GM19328 (cell line): ENCODE results near the gene FNDC3B.

Experiments used
- ATAC-seq: cut with Tn5 transposase; IDR thresholded peaks from one replicate; pipeline ENCODE4 v1.9.1; 2021; ENCODE audit warnings: mild to moderate bottlenecking, moderate library complexity; ENCODE audit not compliant: unreplicated experiment

The FNDC3B gene

DNA sequence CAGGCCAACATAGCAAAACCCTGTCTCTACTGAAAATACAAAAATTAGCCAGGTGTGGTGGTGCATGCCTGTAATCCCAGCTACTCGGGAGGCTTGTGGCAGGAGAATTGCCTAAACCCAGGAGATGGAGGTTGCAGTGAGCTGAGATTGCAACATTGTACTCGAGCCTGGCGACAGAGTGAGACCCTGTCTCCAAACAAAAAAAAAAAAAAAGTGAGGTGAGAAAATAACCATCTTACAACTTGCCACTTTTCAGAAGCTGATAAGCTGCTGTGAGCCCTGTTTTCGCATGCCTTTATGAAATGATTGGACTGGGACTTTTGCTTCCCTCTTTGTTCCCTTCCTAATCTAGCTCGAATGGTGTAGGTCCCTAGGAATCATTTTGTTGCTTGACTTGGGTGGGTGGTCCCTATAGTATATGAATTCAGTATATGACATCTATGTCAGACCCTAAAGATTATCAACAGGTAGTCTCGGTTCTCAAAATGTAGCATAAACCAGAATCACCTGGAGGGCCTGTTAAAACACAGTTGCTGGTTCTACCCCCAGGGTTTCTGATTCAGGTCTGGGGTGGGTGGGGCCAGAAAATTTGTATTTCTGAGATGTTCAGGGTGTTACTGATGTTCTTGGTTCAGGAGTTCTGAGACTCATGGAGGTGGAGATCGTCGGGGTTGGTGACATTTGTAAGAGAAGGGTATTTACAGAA lies 107.9 kb downstream of the FNDC3B start:
- ATAC-seq, result no peak

GRCh38 chr3:172148241-172148640 lies 108.9 kb downstream of the FNDC3B start:
- ATAC-seq, result no peak

DNA sequence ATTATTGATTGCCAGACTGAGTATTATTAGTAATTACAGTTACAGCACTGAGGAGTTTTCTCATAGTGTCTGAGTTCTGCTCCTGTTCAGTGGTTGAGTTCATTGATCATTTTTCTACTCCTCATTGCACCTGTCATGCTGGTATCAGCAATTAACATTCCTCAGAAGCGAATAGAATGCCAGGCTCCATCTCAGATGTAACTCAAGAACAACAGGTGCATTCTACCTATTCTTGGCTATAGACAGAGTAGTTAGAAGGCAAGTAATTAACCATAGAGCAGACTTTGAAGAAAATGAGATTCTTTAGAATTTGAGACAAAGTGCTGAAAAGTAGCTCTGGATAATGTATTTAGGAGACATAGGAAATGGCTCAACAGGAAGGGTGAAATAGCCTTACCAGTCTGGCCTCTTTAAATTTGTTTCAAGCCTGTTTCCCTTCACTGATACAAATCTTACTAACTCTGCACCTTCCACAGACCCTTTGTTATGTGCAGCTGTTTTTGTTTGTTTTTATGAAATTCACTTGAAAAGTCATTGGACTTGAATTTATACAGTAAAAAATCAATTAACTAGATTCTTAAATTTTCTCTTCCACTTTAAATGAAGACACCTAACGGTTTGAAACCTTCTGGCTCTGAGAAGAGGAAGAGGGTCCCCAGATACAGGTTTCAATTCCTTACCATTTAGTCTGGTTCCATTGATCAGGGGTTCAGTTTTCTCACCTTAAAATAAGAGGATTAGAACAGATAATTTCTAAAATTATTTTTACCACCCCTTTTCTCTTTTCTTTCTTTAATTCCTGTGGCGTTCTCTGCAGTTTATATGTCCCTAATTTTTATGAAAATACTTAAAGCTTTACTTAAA lies 109.6 kb downstream of the FNDC3B start:
- ATAC-seq, result no peak

- ATAC-seq, result no peak
Measured at GRCh38 chr3:172150268-172150667, 110.9 kb downstream of the FNDC3B start.

DNA sequence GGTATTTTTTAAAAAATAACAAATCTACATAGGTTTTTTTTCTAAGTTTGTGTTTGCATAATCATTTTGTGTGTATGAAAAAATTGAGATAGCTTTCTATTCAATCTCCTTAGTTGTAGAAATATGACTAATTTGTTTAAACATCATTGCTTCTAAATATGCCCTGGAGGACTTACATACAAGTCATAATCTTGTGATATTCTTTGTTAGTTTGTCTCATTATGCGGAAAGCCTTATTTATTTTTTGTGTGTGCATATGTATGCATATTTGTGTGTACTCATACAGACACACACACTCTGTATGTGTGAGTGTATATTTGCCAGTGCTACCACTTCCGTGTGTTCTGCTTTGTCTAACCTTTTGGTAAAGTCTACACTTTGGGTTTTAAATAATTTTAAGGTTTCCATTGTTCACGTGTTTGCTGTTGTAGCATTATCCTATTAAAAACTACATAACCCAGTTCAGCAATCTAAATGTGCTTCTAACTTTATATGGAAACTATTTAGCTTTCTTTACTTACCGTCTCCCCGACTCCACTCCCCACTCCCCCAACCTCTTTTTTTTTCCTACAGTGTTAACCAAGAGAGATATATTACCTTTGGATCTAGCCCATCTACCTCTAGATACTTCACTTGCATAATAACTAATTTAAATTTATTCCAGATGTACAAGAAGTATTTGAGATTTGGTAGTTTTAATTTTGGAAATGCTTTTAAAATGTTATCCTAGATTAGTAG lies 111.7 kb downstream of the FNDC3B start:
- no peak for ATAC-seq

GRCh38 chr3:172151651-172152649 lies 112.6 kb downstream of the FNDC3B start:
- ATAC-seq, result no peak

- ATAC-seq, result no peak
Measured at GRCh38 chr3:172152874-172153273, 113.5 kb downstream of the FNDC3B start.

DNA sequence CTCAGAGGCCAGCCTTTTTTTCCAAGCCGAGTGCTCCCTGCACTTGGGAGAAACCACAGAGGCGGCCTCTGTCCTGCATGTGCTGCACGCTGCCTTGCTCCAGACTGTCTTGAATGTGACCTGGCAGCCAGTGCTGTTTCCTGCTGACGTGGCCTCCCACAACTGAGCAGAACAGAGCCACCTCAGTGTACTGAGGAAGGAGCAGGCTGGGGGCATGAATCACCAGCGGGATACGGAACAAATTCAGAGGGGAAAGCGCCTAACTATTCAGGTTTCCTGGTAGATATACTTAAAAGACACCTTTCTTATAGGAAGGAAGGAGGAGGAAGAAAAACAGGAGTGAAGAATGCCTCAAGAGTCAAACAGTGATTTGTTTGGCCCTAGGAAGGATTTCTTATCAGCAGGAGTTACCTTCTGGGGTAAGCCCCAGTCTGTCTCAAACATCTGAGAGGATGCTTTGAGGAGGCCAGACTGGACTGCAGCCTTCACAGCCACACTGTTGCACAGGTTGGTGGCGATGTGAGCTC lies 114.0 kb downstream of the FNDC3B start:
- ATAC-seq, result peak; percentile 63

DNA sequence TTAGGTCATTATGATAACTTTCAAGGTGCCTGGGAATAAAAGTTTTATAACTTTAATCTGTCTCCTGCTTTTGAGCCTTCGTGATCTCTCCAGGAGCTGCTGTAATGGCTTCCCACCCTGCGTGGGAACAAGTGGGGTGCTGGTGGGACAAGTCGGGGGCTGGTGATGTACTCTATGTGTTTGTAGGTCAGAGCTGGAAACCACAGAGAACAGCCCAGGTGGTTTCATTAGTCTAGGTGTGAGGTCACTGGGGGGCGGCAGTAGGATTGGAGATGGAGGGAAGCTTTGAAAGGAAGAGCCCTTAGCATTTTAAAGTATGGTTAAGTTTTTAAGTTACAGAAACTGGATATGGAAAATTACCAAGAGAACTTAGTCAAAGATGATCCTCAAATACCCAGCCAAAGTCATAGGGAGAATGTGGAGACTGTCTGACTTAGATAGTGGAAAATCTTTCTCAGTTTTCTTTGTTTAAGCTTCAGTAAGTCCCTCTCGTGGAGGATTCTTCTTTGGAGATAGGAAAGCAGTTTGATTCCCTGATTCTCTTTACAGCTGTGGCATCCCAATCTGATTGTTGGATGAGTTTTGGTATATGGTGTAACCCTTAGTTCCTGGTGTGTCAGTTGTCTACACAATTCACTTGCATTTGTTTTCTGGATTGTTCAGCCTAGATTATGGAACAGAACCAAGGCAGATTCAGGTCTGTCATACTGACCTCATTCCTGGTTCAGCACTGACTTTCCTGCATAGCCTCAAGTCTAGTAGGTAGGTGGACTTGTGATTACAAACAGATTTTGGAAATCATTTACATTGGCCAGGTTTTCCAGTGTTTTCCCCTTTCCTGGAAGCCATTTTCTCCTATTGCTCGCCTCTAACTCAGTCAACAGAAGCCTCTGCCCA lies 115.6 kb downstream of the FNDC3B start:
- ATAC-seq, result no peak

GRCh38 chr3:172155897-172156585 lies 116.7 kb downstream of the FNDC3B start:
- no peak for ATAC-seq

DNA sequence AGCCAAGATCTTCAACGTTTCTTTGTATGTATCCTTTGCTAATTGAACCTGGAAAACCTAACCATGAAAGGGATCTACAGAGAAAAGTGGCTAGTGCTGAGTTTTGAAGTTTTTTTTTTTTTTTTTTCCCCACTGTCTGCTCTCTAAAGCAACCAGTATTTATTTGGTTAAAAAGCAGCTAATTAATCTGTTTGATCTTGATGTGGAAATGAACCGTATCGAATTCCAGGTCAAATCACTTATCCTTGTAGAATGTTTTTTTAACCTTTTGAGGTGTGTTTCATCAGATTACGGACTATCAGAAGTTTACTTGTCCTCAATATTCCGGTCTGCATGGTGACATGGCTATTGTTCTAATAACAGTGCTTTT lies 117.2 kb downstream of the FNDC3B start:
- no peak for ATAC-seq

GRCh38 chr3:172157564-172158258 lies 118.3 kb downstream of the FNDC3B start:
- no peak for ATAC-seq

- ATAC-seq, result no peak
Measured at GRCh38 chr3:172158741-172159140, 119.4 kb downstream of the FNDC3B start.

- no peak for ATAC-seq
Measured at GRCh38 chr3:172159376-172159775, 120.0 kb downstream of the FNDC3B start.

- ATAC-seq, result no peak
Measured at GRCh38 chr3:172159962-172160538, 120.7 kb downstream of the FNDC3B start.

DNA sequence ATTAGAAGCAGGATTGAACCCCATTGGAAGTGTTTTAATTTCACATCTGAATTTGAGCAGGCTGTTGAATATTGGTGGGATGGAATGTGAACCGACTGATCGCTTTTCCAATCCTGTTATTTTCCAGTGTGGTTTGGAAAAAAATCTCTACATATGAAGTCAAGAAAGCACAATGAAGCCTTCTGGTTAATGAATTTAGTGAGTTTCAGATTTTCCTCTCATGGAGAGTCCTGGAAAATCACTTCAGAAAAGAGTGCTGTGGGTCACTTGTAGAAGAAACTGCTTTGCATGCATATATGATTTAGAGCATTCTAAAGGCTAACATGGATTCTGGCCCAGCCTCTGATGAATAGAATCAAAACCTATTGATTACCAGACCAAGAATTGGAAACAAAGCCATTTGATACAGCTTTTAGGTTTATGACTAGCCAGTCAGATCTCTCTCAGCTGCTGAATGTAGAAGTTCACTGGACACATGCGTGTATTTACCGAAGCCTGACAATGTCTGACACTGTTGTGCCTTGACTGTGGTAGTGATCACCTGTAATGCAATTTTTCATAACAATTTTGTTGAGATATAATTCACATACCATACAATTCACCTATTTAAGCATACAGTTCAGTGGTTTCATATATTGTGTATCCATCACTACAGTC lies 121.9 kb downstream of the FNDC3B start:
- ATAC-seq, result no peak

DNA sequence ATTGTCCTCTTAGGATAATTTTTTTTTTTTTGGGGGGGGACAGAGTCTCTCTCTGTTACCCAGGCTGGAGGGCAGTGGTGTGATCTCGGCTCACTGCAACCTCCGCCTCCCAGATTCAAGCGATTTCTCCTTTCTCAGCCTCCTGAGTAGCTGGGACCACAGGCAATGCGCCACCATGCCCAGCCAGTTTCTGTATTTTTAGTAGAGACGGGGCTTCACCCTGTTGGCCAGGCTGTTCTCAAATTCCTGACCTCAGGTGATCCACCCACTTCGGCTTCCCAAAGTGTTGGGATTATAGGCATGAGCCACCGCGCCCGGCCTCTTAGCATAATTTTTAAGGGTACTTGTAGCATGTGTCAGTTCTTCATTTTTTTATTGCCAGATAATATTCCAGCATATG lies 122.6 kb downstream of the FNDC3B start:
- ATAC-seq, result no peak
